IPS-18c (cell line): Measurements from ENCODE around the gene RBMS2.
A peak's percentile ranks its signal among the peaks of the same experiment; 100 is the strongest.
"Not testable (repeated sequence)": the region's sequence is repeated elsewhere in the genome, so short reads cannot be mapped to it uniquely, and the experiment has no call there.

Experiments used
- H3K4me3 ChIP-seq: 2 replicates; pipeline ENCODE4 v1.7.0; 2013; ENCODE audit warnings: low read depth, mild to moderate bottlenecking, low read length, moderate library complexity; ENCODE audit not compliant: insufficient read depth
- H3K9me3 ChIP-seq: one replicate; pipeline ENCODE4 v1.6.1; 2013; ENCODE audit warnings: mild to moderate bottlenecking, low read length, moderate library complexity; ENCODE audit not compliant: control insufficient read depth, insufficient read depth

RBMS2 gene, protein sequence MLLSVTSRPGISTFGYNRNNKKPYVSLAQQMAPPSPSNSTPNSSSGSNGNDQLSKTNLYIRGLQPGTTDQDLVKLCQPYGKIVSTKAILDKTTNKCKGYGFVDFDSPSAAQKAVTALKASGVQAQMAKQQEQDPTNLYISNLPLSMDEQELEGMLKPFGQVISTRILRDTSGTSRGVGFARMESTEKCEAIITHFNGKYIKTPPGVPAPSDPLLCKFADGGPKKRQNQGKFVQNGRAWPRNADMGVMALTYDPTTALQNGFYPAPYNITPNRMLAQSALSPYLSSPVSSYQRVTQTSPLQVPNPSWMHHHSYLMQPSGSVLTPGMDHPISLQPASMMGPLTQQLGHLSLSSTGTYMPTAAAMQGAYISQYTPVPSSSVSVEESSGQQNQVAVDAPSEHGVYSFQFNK

DNA sequence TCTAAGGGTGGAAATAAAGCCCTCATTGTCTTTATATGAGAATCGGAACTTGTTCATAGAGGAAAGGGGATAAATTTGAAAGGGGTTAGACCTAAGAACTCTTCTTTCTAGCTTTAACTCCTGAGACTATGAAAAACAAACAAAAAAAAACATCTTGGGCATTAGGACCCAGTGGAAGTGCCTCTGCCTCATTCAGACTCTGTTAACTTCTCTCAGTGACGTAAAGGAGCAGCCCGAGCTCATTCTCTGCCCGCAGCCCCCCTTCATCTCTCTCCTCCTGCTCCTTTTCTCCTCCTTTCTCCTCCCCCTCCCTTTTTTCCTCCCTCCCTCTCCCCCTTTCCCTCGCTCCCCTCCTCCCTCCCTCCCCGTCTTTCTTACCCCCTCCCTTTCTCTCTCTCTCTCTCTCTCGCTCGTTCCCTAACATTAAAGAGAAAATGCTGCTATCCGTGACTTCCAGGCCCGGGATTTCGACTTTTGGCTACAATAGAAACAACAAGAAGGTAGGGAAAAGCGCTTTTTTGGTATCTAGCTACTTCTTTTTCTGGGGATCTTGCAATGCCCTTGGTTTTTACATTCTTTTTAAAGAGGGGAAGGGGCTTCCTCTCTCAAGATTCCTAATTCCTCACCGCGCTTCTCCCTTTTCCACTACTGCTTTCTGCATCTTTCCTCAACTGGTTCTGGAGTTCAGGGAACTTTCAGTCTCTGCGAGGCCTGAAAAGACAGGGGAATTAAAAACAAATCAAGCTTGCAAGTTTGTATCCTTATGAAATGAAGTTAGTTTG lies at the start of gene RBMS2:
Gene RBMS2 (plus strand): TSS at position 231 of the 782 bp plus-strand sequence. CDS start 204 bp downstream, at position 435.
- H3K4me3 ChIP-seq = peak within 1 kb of the TSS; percentile 66

GRCh38 chr12:56474389-56474788 lies 47.2 kb upstream of the RBMS2 start:
- H3K9me3 ChIP-seq = no peaks in the 10 kb centered on the region
- H3K4me3 ChIP-seq = no peak overlapping the region

More for the DNA sequence above, at the start of gene RBMS2:
- no peaks in the 10 kb centered on the region for H3K9me3 ChIP-seq

DNA sequence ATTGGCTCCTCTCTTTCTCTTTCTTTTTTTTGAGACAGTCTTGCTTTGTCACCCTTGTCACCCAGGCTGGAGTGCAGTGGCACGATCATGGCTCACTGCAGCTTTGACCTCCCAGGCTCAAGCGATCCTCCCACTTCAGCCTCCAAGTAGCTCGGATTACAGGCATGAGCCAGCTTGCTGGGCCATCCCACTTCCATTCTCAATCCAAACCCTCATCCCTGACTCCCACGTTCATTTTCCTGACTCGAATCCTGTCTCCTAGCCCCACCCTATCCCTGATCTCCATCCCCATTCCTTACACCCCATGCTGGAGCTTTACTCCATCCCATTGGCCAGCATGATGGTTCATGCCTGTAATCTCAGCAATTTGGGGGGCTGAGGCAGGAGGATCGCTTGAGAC lies 45.5 kb upstream of the RBMS2 start:
- Histone ChIP-seq H3K9me3 (no peaks in the 10 kb centered on the region), H3K4me3 (no peak overlapping the region)

- H3K9me3 ChIP-seq = no peaks in the 10 kb centered on the region
- no peak overlapping the region for H3K4me3 ChIP-seq
Measured at GRCh38 chr12:56476972-56477432, 44.6 kb upstream of the RBMS2 start.

DNA sequence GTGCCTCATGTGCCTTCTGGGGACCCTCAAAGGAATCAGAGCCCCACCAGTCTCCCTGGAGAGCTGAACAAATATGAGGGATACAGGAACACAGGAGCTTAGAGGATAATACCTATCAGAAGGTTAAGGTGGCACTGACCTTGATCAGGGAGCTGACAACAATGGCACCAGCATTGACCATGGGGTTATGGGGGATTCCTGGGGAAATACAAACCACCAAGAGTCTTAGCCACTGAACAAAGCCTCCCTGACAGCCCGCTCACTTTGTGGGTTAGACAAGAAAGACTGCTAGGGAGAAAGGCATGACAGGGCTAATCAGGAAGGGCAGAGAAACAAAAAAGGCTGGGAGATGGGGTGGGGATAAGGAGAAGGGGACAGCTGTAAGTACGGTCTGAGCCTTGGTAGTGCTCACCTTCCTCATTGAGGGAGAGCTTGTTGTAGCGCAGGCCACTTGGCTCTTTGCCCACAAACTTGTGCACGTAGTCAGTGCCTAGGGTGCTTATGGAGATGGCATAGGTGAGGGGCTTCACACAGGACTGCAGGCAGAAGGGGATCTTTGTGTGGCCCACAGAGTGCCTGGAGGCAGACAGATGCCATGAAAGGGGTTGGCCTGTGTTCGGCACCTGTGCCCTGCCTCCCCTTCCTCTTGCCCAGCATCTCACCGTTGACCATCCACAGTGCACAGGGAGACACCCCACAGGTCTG lies 43.9 kb upstream of the RBMS2 start:
- Histone ChIP-seq H3K9me3 (no peaks in the 10 kb centered on the region), H3K4me3 (no peak overlapping the region)

DNA sequence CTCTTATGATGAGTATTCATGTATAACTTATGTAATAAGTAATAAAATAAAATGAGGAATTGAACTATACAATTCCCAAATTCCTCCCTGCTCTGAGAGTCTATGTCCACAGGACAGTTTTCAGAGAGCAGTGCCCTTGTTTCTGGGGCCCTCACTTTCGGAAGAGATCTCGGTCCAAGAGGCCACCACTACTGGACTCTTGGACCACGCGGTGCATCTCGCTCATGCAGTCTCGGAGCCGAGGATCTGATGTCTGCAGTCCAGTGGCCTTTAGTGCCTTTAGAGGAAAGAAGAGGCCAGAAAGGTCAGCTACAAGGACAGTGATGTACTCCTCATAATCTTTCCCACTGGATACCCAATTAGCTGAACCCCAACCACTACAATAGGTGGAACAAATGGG lies 42.0 kb upstream of the RBMS2 start:
- H3K9me3 ChIP-seq = no peaks in the 10 kb centered on the region
- no peak overlapping the region for H3K4me3 ChIP-seq

DNA sequence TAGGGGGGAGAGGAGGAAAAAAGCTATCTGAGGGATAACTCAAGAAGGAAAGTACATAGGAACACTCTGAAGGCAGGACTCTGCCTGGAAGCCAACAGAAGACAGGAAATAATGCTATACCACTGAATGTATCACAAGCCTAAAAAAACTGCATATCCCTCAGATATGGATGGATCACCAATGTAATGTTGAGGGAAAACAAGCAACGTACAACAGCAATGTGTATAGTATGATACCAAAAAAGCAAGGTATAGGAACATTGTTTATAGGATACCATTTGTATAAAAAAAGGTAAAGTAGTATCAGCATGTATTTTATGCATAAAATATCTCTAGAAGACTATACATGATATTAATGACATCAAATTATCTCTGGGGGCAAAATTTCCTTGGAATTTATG lies 37.1 kb upstream of the RBMS2 start:
- Histone ChIP-seq H3K4me3 (no peak overlapping the region), H3K9me3 (no peaks in the 10 kb centered on the region)

DNA sequence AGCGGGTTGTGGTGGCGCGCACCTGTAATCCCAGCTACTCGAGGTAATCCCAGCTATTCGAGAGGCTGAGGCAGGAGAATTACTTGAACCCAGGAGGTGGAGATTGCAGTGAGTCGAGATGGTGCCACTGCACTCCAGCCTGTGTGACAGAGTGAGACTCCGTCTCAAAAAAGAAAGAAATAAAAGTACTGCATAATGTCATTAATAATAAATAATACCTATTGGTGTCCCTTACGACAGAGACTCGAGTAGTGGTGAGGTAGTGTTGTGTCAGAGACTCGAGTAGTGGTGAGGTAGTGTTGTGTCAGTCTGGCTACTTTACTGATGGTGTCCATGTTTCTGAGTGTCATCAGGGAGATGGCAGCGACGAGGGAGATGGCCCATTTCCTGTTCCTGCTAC lies 34.9 kb upstream of the RBMS2 start:
- H3K4me3 ChIP-seq = peak overlapping the region; percentile 84
- peaks cover 2% of the 10 kb centered on the region for H3K9me3 ChIP-seq

DNA sequence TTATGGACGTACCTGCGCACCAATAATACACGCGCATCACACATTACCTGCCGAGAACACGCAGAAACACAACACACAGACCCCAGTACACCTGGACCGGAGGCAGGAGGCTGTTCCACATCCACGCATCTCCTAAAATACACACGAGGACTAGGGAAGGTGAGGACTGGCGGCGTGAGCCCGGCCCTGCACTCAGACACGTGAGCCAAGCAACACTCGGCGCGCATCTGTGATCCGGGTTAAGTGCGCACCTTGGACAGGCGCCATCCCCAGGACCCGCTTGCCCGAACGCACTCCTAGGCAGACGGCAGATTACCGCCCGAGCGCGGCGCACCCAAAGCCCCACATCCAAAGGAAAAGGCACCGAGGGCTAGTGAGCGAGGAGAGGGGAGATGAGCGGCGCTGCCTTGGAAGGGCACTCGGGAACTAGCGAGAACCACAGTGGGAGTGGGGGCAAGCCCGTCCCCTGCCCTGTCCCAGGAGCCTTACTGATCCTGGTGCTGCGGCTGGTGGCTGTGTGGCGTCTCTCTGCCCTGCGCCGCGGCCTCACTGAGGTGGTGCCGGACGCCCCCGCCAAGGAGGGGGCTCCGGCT lies 34.1 kb upstream of the RBMS2 start:
- Histone ChIP-seq H3K9me3 (peaks cover 2% of the 10 kb centered on the region), H3K4me3 (peak overlapping the region; percentile 84)

GRCh38 chr12:56488041-56488955 lies 33.3 kb upstream of the RBMS2 start, which contains the start of gene GLS2:
GLS2 (minus strand) TSS chr12:56488161; CDS start chr12:56488118, 43 bp downstream.
- H3K4me3 ChIP-seq = peak within 1 kb of the TSS; percentile 84
- H3K9me3 ChIP-seq = peaks cover 2% of the 10 kb centered on the region

- no peak overlapping the region for H3K4me3 ChIP-seq
- H3K9me3 ChIP-seq = peaks cover 4% of the 10 kb centered on the region
Measured at GRCh38 chr12:56490360-56490759, 31.3 kb upstream of the RBMS2 start.

- H3K9me3 ChIP-seq = not testable (repeated sequence)
Measured at GRCh38 chr12:56493409-56494105, 28.1 kb upstream of the RBMS2 start.

GRCh38 chr12:56494106-56494415 lies 27.6 kb upstream of the RBMS2 start:
- H3K9me3 ChIP-seq, H3K4me3 ChIP-seq: not testable (repeated sequence)

More at GRCh38 chr12:56493409-56494105, 28.1 kb upstream of the RBMS2 start:
- not testable (repeated sequence) for H3K4me3 ChIP-seq

DNA sequence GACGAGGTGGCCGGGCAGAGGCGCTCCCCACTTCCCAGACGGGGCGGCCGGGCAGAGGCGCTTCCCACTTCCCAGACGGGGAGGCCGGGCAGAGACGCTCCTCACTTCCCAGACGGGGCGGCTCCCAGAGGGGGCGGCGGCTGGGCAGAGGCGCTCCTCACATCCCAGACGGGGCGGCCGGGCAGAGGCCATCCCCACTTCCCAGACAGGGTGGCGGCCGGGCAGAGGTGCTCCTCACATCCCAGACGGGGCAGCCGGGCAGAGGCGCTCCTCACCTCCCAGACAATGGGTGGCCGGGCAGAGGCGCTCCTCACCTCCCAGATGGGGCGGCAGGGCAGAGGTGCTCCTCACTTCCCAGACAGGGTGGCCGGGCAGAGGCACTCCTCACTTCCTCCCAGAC lies 27.1 kb upstream of the RBMS2 start:
- not testable (repeated sequence) for H3K9me3 ChIP-seq, H3K4me3 ChIP-seq

- not testable (repeated sequence) for H3K9me3 ChIP-seq, H3K4me3 ChIP-seq
Measured at GRCh38 chr12:56496704-56497103, 24.9 kb upstream of the RBMS2 start.
